Activated CD4-positive, alpha-beta T cell treated with anti-CD3 and anti-CD28 coated beads, Interleukin-2, amount 50 U/mL, for 48 hours (primary cell): ENCODE measurements around the gene ARAP1.

ENCODE experiments used
- DNase-seq, 2 experiments: peaks; one replicate each; pipeline ENCODE4 v3.0.0-alpha.2; 2020

Gene ARAP1

DNA sequence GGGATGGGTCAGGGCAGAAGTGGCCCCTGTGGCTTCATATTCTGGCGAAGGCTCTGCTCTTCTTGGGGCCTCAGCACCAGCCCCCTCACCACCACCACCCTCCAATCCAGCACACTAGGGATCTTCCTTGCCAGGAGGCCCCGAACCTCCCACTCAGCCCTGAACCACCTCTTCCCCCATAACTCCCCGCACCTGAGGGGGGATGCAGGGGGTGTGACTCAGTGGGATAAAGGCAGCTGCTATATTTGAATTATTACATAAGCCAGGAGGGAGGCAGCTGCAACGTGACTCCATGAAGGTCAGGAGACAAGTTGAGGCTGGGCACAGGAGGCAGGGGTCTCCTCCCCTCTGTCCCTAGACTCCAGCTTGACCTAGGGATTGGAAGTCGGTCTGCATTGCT, 72.3 kb downstream of the ARAP1 start:
- DNase-seq = no peak

DNA sequence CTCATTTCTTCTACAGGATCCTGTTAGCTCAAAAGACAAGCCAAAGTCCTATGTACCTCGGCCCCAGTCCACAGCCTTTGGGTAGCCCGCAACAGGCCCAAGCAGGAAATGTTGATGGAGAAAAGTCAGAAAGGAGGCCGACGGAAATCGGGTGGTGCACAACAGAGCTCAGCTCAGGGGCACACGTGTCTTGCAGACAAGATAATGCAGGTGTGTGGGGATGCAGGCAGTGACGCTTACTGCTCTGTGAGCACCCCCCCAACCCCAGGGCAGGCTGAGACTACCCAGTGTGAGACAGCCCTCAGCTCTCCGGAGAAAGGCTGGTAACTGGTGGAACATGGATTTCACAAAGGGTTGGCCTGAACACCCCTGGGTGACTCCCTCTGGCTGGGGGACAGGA, 73.7 kb downstream of the ARAP1 start:
- DNase-seq = no peak

DNA sequence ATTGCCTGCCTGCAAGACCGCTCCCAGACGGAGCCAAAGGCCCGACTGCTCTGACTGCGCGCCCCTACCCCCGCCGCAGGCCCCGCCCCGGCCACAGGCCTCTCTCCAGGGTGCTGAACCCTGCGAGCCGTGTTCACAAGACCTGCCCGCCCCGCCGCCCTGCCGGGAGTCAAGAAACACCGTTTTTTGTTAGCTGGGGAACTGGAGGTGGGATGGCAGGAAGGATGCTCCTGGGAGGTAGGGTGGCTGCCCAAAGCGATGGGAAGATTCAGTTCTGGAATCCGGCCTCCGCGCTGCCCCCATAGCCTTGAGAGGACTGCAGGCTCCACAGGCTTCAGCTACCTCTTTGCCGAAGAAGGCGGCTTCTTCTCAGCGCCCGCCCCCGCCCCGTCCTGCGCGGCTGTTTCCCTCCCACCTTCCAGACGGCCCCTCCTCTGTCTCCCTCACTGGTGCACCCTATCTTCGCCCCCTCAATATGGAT, 75.3 kb downstream of the ARAP1 start:
- peak; percentile 79 to 82 for DNase-seq

GRCh38 chr11:72675221-72675620, 77.0 kb downstream of the ARAP1 start:
- no peak for DNase-seq

DNA sequence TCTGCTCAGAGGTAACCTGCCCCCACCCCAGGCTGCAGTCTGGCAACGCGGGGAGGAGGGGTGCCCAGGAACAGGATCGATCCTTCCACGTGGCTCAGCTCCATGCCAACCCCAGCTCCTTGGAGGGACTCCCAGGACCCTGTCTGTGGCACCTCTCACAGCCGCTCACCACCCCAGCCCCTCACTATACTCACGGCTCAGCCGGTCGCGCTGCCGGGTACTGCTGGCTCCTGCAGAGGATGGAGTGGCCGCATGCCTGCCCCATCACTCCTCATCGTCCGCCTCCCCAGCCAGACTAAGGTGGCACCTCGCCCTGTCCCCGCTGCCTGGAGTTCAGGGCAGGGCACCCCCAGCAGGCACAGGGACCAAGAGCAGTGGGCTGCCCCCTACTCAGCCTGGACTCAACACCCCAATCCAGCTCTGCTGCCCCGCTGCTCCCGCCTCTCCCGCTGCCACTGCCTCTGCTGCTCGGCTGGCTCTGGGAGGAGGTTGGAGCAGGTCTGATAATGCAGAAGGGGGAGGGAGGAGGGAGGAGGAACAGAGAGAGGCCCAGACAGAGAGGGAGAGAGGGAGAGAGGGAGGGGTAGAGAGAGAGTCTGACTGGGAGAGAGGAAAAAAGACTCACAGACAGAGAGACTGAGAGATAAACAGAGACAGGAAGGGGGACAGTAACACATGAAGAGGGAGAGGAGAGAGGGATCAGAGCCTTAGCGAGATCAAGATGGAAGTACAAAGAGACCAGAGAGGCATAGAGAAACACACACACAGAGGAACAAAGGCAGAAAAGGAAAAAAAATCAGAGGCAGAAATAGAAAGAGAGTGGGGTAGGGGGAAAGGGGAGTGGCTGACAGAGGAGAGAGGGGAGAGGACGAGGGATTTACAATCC, 78.0 kb downstream of the ARAP1 start, which contains the start of gene PDE2A:
Gene PDE2A, minus strand, starts transcription at position 480 of the 886 bp plus-strand sequence. Its CDS starts 215 bp downstream, at position 265.
- no peak for DNase-seq

GRCh38 chr11:72673284-72673942, 78.8 kb downstream of the ARAP1 start:
- DNase-seq = no peak

DNA sequence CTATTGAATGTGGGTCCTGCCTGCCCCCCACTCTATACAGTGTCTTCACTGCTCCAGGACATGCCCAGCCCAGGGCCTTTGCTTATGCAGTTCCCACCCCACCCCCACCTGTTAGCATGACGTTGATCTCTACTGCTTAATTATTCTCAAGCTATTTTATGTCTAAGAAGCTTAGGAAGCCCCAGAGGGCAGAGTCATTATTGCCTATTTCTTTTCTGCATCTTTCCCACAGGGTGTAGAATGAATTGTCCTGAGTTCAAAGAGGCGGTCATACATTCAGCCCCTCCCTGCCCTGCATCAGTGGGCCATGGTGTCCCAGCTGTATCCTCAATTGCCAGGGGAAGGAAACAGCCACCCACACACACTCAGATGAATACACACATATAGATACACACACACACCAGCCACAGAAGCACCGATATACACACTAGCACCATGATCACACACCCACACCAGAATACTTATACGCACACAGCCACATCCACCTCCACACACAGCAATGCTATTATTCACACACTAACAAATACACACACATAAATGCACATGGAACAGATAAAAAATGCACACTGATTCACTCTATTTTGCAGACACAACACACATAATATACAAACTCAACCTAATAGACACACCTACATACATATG, 79.5 kb downstream of the ARAP1 start:
- no peak for DNase-seq

GRCh38 chr11:72671152-72672099, 80.8 kb downstream of the ARAP1 start:
- no peak for DNase-seq

GRCh38 chr11:72670041-72670440, 82.2 kb downstream of the ARAP1 start:
- no peak for DNase-seq

- DNase-seq = peak; percentile 20 to 27
Observed at GRCh38 chr11:72669527-72669926, 82.7 kb downstream of the ARAP1 start.

- peak; percentile 74 to 82 for DNase-seq
Observed at GRCh38 chr11:72668629-72669347, 83.4 kb downstream of the ARAP1 start.

DNA sequence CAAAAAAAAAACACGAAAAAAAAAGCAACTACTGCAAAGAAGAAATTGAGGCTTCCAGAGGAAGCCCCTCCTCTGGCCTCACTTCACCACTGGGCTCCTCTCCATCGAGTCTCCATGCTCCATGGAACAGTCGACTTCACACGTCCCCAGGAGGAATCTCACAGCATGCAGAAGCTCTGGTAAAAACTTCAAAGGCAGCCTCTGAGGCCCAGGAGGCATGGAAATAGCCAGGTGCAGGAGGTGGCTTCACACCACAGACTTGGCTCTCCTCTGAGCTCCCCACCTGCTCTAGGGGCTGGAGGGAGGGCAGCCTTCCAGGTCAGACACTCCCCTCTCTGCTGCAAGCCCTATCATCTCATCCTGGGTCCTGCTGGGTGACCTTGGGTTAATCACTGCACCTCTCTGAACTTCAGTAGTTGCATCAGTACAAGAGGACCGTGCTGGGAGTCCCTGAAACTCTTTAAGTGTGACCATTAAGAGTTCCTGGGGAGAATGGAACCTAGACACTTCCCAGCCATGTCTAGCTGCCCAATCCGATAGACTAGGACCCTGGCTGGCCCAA, 86.2 kb downstream of the ARAP1 start:
- DNase-seq = no peak

DNA sequence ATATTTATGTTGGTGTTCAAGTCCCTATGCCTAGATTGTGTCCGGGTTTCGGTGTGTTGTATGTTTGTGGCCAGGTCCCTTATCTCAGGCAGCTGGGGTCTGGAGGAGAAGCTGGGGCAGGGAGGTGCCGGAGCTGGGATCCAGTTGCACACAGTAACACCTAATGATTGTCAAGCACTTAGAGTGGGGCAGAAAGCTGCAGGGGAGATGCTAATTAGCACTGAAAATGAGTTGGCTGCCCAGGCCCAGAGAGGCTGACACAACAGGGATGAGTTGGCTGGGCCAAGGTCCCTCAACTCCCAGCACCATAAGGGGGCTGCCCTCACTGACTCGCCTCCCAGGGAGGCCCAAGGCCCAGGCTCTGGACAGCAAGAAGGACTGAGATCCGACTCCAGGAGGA, 90.2 kb downstream of the ARAP1 start:
- DNase-seq = no peak

- no peak for DNase-seq
Observed at GRCh38 chr11:72661486-72661885, 90.7 kb downstream of the ARAP1 start.

GRCh38 chr11:72658989-72659640, 93.1 kb downstream of the ARAP1 start:
- no peak for DNase-seq

- DNase-seq = no peak
Observed at GRCh38 chr11:72657411-72658100, 94.7 kb downstream of the ARAP1 start.

GRCh38 chr11:72655896-72656464, 96.2 kb downstream of the ARAP1 start:
- DNase-seq = no peak

DNA sequence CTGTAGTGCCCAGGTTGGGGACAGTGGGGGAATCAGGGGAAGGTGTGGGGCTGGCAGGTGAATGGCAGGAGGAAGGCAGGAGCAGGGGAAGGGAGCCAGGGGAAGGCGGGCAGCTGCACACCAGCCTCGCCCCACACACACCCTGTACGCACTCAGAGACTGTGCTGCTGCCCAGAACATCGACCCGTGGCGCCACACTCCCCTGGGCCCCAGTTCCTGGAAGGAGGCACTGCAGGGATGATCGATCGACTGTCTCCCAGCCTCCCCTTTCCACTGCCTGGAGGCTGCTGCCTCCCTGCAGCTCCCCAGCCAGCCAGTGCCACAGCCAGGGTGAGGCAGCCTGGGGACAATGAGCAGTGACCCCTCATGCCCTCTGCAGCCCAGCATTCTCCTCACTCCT, 97.2 kb downstream of the ARAP1 start:
- DNase-seq = no peak

DNA sequence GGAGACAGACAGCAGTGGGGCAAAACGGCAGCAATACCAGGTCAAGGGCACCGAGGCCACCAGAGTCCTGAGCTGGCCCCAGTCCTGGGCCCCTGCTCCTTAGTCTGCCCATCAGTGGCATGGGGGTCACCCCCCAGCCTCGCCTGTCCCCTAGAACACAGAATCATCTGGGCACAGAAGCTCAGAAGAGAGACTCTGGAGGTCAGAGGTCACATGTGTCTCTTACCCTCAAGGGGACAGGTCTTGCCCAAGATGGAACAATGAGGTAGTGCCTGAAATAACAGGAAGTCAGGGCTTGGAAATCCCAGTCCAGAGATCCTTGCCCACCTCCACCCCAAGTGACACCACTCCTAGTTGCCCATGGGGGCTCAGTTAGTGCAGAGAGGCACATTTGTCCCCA, 98.6 kb downstream of the ARAP1 start:
- DNase-seq = no peak
